HG02970 (cell line): ENCODE data around the gene RCAN2.

Experiments
- ATAC-seq: cut with Tn5 transposase; IDR thresholded peaks from one replicate; pipeline ENCODE4 v1.9.1; 2021; ENCODE audit warnings: mild to moderate bottlenecking, moderate library complexity, moderate number of reproducible peaks; ENCODE audit not compliant: unreplicated experiment, low FRiP score

The RCAN2 gene

GRCh38 chr6:46305236-46305635 is 186.0 kb downstream of the RCAN2 start:
- ATAC-seq, result no peak

GRCh38 chr6:46302816-46303215 is 188.4 kb downstream of the RCAN2 start:
- no peak for ATAC-seq

DNA sequence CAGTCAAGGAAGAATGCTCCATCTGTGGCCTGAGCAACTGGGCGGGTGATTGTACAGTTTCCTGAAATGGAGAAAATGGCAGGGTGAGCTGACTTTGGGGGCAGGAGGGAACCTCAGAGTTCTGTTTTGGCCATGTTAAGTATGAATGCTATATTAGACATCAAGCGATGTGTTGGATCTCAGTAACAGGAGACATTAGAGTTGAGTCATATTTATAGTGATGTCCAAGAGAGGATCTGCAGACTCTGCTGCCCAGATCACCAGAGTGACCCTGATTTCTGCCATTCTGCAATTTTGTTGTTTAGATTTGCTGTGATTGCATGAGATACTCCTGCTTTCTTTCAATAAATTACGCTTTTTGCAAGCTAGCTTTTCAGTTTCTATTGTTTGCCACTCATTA is 189.1 kb downstream of the RCAN2 start:
- no peak for ATAC-seq

DNA sequence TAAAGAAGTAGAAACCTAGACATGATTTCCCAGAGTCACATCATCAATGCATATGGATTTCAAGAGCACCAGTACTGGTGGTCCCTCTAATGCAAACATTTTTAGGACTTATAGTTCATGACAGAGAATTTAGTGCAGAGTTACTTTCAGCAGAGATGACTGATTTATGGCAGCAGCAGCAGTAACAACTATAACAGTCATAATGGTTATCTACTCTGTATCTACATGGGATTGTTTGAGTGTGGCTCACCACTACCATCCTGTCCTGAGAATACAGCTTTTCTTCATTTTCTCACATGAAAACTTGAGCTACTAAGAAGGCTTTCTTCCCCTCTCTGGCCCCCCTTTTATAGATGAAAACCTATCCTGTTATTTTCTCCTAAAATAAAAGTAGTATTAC is 192.0 kb downstream of the RCAN2 start:
- ATAC-seq, result no peak

DNA sequence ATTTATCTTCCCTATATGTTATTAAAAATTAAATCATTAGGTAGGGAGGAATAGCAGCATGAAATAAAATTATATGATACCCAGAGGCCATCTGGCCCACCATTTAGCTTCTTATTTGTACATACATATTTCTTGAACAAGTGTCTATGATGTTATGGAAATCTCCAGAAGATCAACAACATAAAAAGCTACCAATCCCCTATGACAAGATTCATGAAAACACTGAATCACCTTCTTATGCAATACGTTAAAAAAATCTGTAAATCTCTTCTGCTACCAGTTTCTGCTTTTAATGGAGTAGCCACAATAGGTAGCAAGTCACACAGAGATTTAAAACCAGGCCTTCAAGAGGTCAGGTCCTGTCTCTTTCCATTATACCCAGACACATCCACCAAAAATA is 194.7 kb downstream of the RCAN2 start:
- no peak for ATAC-seq

DNA sequence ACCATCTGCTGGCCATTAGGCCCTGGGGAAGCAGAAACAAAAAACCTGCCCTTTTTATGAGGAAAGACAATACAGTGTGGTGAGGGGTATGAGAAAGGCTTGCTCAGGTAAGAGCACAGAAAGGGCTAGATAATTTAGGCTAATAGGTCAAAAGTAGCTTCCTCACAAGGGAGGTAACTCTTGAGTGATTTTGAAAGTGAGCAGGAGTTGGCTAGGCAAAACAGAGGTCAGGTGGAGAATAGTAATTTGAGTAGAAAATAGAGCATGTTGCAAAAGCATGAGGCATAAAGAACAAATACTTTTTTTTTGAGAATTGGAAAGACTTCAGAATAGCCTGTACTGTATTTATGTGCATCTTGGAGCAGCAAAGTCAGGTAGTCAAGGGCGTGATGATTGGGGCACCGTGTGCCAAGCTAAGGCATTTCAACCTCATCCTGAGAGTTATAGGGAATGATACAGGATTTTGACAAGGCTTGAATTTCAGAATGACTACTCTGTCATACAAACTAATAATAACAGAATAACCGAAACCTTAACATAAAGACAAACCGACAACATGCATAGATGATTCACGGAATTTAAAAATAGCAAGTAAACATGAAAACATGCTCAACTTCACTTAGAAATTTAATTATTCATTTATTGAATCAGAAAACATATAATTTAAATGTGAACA is 197.5 kb downstream of the RCAN2 start:
- no peak for ATAC-seq

GRCh38 chr6:46291880-46292279 is 199.4 kb downstream of the RCAN2 start:
- ATAC-seq, result no peak

- ATAC-seq, result no peak
Observed at GRCh38 chr6:46291275-46291633, 200.0 kb downstream of the RCAN2 start.

GRCh38 chr6:46290421-46291274 is 200.6 kb downstream of the RCAN2 start:
- no peak for ATAC-seq

- ATAC-seq, result no peak
Observed at GRCh38 chr6:46289898-46290297, 201.4 kb downstream of the RCAN2 start.

DNA sequence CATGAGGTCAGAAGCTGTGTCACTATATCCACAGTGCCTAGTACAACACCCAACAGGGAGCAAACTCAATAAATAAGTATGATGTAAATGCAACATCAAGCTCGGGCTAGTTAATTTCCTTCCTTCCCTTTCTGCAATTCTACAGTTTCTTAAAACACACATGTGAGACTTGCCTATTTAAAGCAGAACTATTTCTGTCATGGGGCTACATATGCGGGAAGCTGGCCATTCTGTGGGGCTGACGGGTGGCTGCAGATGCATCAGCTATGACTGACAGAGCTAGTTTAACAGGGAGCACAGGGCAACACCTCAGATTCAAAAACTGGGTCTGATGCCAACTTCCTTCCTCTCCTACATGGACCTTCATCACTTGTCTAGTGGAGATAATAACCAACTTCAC is 202.4 kb downstream of the RCAN2 start:
- no peak for ATAC-seq

- no peak for ATAC-seq
Observed at GRCh38 chr6:46287681-46288080, 203.6 kb downstream of the RCAN2 start.

DNA sequence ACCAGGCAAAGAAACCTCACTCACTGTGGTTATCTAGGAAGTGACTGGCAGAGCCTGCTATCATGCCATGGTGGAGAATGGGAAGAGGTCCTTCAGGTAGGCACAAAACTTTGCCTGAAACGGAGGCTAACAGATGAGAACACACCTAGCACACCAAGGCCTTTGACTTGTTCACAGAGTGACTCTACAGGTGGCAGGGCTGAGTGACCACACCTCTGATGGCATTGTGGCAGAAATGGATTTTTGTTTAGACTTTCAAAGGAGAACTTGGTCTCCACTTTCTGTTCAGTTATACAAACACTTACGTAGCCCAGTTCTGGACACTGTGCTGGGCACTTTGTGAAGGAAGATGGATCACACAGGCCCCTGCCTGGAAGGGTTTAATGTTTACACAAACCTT is 204.2 kb downstream of the RCAN2 start:
- ATAC-seq, result no peak

GRCh38 chr6:46284475-46284874 is 206.8 kb downstream of the RCAN2 start:
- ATAC-seq, result no peak

GRCh38 chr6:46281110-46281509 is 210.1 kb downstream of the RCAN2 start:
- ATAC-seq, result no peak

- no peak for ATAC-seq
Observed at GRCh38 chr6:46279874-46280273, 211.4 kb downstream of the RCAN2 start.

GRCh38 chr6:46276576-46277142 is 214.6 kb downstream of the RCAN2 start:
- no peak for ATAC-seq

DNA sequence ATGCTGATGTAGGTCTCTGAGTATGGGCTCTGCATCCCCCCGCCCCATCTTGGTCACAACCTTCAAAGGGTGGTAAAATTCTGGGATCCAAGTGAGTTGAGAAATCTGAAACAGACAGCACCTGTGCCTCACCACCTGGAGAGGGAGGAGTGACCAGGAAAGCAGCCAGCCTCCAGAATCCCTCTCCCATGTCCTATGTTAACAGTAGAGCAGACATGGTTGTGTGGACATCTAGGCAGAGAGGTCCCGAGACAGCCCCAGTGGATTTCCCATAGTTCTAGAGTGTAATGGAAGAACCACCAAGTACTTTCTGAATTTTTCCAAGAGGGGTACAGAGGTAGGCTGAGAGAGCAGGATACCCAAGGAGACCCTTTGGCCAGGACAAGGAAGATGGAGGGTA is 216.7 kb downstream of the RCAN2 start:
- ATAC-seq, result no peak

- no peak for ATAC-seq
Observed at GRCh38 chr6:46273911-46274310, 217.3 kb downstream of the RCAN2 start.

DNA sequence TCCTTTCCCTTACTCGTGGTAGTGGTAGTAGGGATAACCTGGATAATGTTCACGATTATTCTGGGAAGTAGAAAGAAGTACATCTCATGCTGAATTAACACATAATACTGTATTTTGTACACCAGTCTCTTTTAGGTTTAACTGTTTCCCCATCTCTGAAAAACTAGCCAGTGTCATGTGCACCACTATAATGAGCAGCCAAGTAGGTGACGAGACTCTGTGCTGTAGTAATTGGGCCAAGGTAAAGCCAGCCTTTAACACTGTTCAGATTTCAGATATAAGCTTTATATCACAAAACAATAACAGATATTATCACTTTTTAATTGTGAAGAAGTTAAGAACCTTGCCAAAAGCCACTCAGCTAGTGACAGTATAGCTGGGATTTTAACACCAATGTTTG is 219.5 kb downstream of the RCAN2 start:
- no peak for ATAC-seq

- ATAC-seq, result no peak
Observed at GRCh38 chr6:46271107-46271506, 220.1 kb downstream of the RCAN2 start.

GRCh38 chr6:46270336-46270735 is 220.9 kb downstream of the RCAN2 start:
- no peak for ATAC-seq
